Measurements from ENCODE around the gene DOCK7.

DNA sequence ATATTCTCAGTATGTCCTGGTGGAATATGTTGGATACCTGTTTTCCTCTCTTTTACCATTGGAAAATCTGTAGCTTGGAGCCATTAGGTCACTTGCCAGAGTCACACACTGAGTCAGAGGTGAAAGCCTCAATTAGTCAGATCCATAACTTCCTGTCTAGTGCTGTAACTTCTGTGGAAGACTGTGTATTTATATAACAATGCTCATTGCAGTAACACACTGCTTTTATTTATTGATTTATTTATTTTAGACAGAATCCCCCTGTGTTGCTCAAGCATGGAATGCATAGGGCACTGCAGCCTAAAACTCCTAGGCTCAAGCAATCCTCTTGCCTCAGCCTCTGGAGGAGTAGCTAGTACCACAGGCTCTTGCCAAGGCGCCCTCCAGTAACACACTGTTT, 1.3 kb upstream of the DOCK7 start:
- TF ChIP-seq CTCF (IDR thresholded peaks at IDR 0.05) = no peak
- no peak for TF ChIP-seq POLR2A (IDR thresholded peaks at IDR 0.05)
- TF ChIP-seq POLR2AphosphoS5 (IDR thresholded peaks at IDR 0.05) = no peak

Data from breast epithelium (tissue), 3 donors.